Endothelial cell of hepatic sinusoid (primary cell): ENCODE data around the gene SLC6A5.

Experiments
- in situ Hi-C: cut with HindIII; loops from 2 replicates; pipeline ENCODE4 v1.10.0; 2017; ENCODE audit warnings: low sequenced_read_pairs

Gene SLC6A5

GRCh38 chr11:20668131-20668809 is 68.9 kb downstream of the SLC6A5 start:
- in situ Hi-C loops: no loop called here

- in situ Hi-C loops: no loop called here
Measured at GRCh38 chr11:20668844-20669819, 69.7 kb downstream of the SLC6A5 start, which contains the start of gene NELL1. TSS of gene NELL1 (plus strand) at chr11:20669586.

- in situ Hi-C loops: no loop called here
Measured at GRCh38 chr11:20669820-20670684, 70.6 kb downstream of the SLC6A5 start.

GRCh38 chr11:20670932-20671403 is 71.6 kb downstream of the SLC6A5 start:
- in situ Hi-C loops: no loop called here

GRCh38 chr11:20671856-20672546 is 72.6 kb downstream of the SLC6A5 start:
- in situ Hi-C loops: no loop called here

- in situ Hi-C loops: no loop called here
Measured at GRCh38 chr11:20672575-20672974, 73.2 kb downstream of the SLC6A5 start.

GRCh38 chr11:20676658-20677057 is 77.2 kb downstream of the SLC6A5 start:
- in situ Hi-C loops: no loop called here

- in situ Hi-C loops: no loop called here
Measured at GRCh38 chr11:20688761-20689160, 89.4 kb downstream of the SLC6A5 start.

GRCh38 chr11:20707876-20708275 is 108.5 kb downstream of the SLC6A5 start:
- in situ Hi-C loops: no loop called here
